H9 (cell line): Measurements from ENCODE around the gene COX6B1. TPM values are rescaled to one million over a fixed set of nuclear protein-coding genes. Genes with fewer than 3 reads are reported as not detected.

Experiments used
- DNase-seq: peaks from one replicate; pipeline ENCODE4 v3.0.0-alpha.2; 2017
- H2AFZ ChIP-seq: one replicate; pipeline ENCODE4 v1.6.1; 2013; ENCODE audit warnings: mild to moderate bottlenecking, low read length, control low read depth, moderate library complexity
- H2AK5ac ChIP-seq: 2 replicates; pipeline ENCODE4 v1.6.1; 2013; ENCODE audit warnings: low read length, control low read depth, mixed read lengths; ENCODE audit not compliant: insufficient read length
- H2BK120ac ChIP-seq: one replicate; pipeline ENCODE4 v1.6.1; 2013; ENCODE audit warnings: low read depth, mild to moderate bottlenecking, low read length, control low read depth, inconsistent platforms; ENCODE audit not compliant: poor library complexity, severe bottlenecking
- H2BK12ac ChIP-seq: 2 replicates; pipeline ENCODE4 v1.6.1; 2013; ENCODE audit warnings: low read length, control low read depth, mixed read lengths, low read depth; ENCODE audit not compliant: insufficient read length
- H2BK15ac ChIP-seq: 2 replicates; pipeline ENCODE4 v1.6.1; 2013; ENCODE audit warnings: low read depth, low read length, control low read depth
- H2BK20ac ChIP-seq: one replicate; pipeline ENCODE4 v1.6.1; 2013; ENCODE audit warnings: low read depth, mild to moderate bottlenecking, low read length, control low read depth, inconsistent platforms; ENCODE audit not compliant: poor library complexity, severe bottlenecking
- H2BK5ac ChIP-seq: 2 replicates; pipeline ENCODE4 v1.6.1; 2013; ENCODE audit warnings: low read length, control low read depth, mixed read lengths; ENCODE audit not compliant: insufficient read length
- H3K14ac ChIP-seq: 2 replicates; pipeline ENCODE4 v1.6.1; 2013; ENCODE audit warnings: low read length, control low read depth; ENCODE audit not compliant: insufficient read depth
- H3K18ac ChIP-seq: 2 replicates; pipeline ENCODE4 v1.6.1; 2013; ENCODE audit warnings: low read depth, mild to moderate bottlenecking, mixed read lengths, low read length, control low read depth; ENCODE audit not compliant: insufficient read length
- H3K23ac ChIP-seq: 2 replicates; pipeline ENCODE4 v1.6.1; 2013; ENCODE audit warnings: low read length, control low read depth, mixed read lengths, low read depth; ENCODE audit not compliant: insufficient read length
- H3K23me2 ChIP-seq: 2 replicates; pipeline ENCODE4 v1.6.1; 2013; ENCODE audit warnings: low read depth, mild to moderate bottlenecking, mixed read lengths, low read length, control low read depth; ENCODE audit not compliant: insufficient read length, poor library complexity, severe bottlenecking
- H3K27ac ChIP-seq: 2 replicates; pipeline ENCODE4 v1.5.1; 2013; ENCODE audit warnings: low read length, control low read depth, mixed read lengths, low read depth; ENCODE audit not compliant: insufficient read length
- H3K27me3 ChIP-seq: 2 replicates; pipeline ENCODE4 v1.6.1; 2013; ENCODE audit warnings: low read length, control low read depth, inconsistent platforms; ENCODE audit not compliant: insufficient read depth
- H3K4ac ChIP-seq: 2 replicates; pipeline ENCODE4 v1.6.1; 2013; ENCODE audit warnings: low read depth, mild to moderate bottlenecking, control low read depth, inconsistent platforms, low read length, moderate library complexity
- H3K4me1 ChIP-seq: 2 replicates; pipeline ENCODE4 v1.6.1; 2013; ENCODE audit warnings: low read length, control low read depth, inconsistent platforms; ENCODE audit not compliant: insufficient read depth
- H3K4me2 ChIP-seq: 2 replicates; pipeline ENCODE4 v1.6.1; 2013; ENCODE audit warnings: low read length, control low read depth, mixed read lengths; ENCODE audit not compliant: insufficient read length, insufficient read depth
- H3K56ac ChIP-seq: 2 replicates; pipeline ENCODE4 v1.6.1; 2013; ENCODE audit warnings: low read depth, mild to moderate bottlenecking, mixed read lengths, low read length, control low read depth; ENCODE audit not compliant: insufficient read length
- H3K79me1 ChIP-seq: 2 replicates; pipeline ENCODE4 v1.6.1; 2013; ENCODE audit warnings: low read depth, mild to moderate bottlenecking, moderate library complexity, low read length, control low read depth, inconsistent platforms; ENCODE audit not compliant: insufficient read depth, poor library complexity, severe bottlenecking
- H3K79me2 ChIP-seq: 2 replicates; pipeline ENCODE4 v1.6.1; 2013; ENCODE audit warnings: low read length, control low read depth, inconsistent platforms; ENCODE audit not compliant: insufficient read depth
- H3K9ac ChIP-seq: 2 replicates; pipeline ENCODE4 v1.6.1; 2013; ENCODE audit warnings: low read length, control low read depth, mixed read lengths; ENCODE audit not compliant: insufficient read length; ENCODE audit errors: extremely low read depth
- H3K9me3 ChIP-seq: one replicate; pipeline ENCODE4 v1.6.1; 2013; ENCODE audit warnings: low read depth, low read length, inconsistent platforms; ENCODE audit not compliant: control insufficient read depth
- H3T11ph ChIP-seq: one replicate; pipeline ENCODE4 v1.6.1; 2013; ENCODE audit warnings: mild to moderate bottlenecking, low read length, control low read depth, inconsistent platforms
- H4K20me1 ChIP-seq: one replicate; pipeline ENCODE4 v1.6.1; 2013; ENCODE audit not compliant: control insufficient read depth, insufficient read length, insufficient read depth
- H4K5ac ChIP-seq: 2 replicates; pipeline ENCODE4 v1.6.1; 2013; ENCODE audit warnings: low read depth, mild to moderate bottlenecking, mixed read lengths, low read length, control low read depth; ENCODE audit not compliant: insufficient read length
- H4K8ac ChIP-seq: replicated peaks from 2 replicates; pipeline ENCODE4 v1.6.1; 2013; ENCODE audit warnings: low read length, control low read depth, mixed read lengths, low read depth; ENCODE audit not compliant: insufficient read length
- H4K91ac ChIP-seq: 2 replicates; pipeline ENCODE4 v1.6.1; 2013; ENCODE audit warnings: low read depth, mild to moderate bottlenecking, moderate library complexity, mixed read lengths, low read length, control low read depth; ENCODE audit not compliant: insufficient read length
- H3K27ac Mint-ChIP-seq, 3 experiments: 2 replicates in 2 of 3; 3 replicates in 1 of 3; pipeline ENCODE4 v1.8.0; 2020 to 2021; ENCODE audit warnings: mixed read lengths in 3 of 3, mild to moderate bottlenecking in 1 of 3, moderate library complexity in 1 of 3
- H3K27me3 Mint-ChIP-seq: 2 replicates; pipeline ENCODE4 v1.8.0; 2021; ENCODE audit warnings: low read depth, mild to moderate bottlenecking, moderate library complexity, mixed read lengths
- H3K36me3 Mint-ChIP-seq, 3 experiments: 2 replicates in 2 of 3; 3 replicates in 1 of 3; pipeline ENCODE4 v1.8.0; 2020 to 2021; ENCODE audit warnings: low read depth in 3 of 3, mixed read lengths in 3 of 3; ENCODE audit not compliant: insufficient read depth in 1 of 3
- H3K4me1 Mint-ChIP-seq, 2 experiments: 2 replicates each; pipeline ENCODE4 v1.8.0; 2020; ENCODE audit warnings: mixed read lengths in 2 of 2
- H3K4me3 Mint-ChIP-seq, 2 experiments: 2 replicates in 1 of 2; 3 replicates in 1 of 2; pipeline ENCODE4 v1.8.0; 2020 to 2021; ENCODE audit warnings: mild to moderate bottlenecking in 2 of 2, mixed read lengths in 2 of 2, moderate library complexity in 1 of 2
- H3K9me3 Mint-ChIP-seq, 2 experiments: 2 replicates in 1 of 2; 3 replicates in 1 of 2; pipeline ENCODE4 v1.8.0; 2020; ENCODE audit warnings: mild to moderate bottlenecking in 2 of 2, mixed read lengths in 2 of 2, moderate library complexity in 1 of 2
- CTCF ChIP-seq: fragments of 200-600 bp; sonication (generic); conservative IDR thresholded peaks from 3 replicates; pipeline ENCODE4 v1.8.0; 2021; ENCODE audit warnings: antibody characterized with exemption, mild to moderate bottlenecking
- whole genome bisulfite sequencing: extraction: QIAGEN DNeasy Blood & Tissue Kit; methylation state at CpG from one replicate; pipeline ENCODE4 v1.1.7; 2013; ENCODE audit warnings: missing lambda C conversion rate, low lambda C conversion rate, mixed read lengths; ENCODE audit not compliant: insufficient read length; ENCODE audit errors: extremely low coverage; 5-methylcytosine and 5-hydroxymethylcytosine counted together
- total RNA-seq: library from RNA; stranded (reverse); gene quantifications from 2 replicates; pipeline ENCODE4 v1.2.1, GENCODE V29; 2021

The COX6B1 gene
- total RNA-seq, 1 experiment from 2014 or later = 432 TPM

DNA sequence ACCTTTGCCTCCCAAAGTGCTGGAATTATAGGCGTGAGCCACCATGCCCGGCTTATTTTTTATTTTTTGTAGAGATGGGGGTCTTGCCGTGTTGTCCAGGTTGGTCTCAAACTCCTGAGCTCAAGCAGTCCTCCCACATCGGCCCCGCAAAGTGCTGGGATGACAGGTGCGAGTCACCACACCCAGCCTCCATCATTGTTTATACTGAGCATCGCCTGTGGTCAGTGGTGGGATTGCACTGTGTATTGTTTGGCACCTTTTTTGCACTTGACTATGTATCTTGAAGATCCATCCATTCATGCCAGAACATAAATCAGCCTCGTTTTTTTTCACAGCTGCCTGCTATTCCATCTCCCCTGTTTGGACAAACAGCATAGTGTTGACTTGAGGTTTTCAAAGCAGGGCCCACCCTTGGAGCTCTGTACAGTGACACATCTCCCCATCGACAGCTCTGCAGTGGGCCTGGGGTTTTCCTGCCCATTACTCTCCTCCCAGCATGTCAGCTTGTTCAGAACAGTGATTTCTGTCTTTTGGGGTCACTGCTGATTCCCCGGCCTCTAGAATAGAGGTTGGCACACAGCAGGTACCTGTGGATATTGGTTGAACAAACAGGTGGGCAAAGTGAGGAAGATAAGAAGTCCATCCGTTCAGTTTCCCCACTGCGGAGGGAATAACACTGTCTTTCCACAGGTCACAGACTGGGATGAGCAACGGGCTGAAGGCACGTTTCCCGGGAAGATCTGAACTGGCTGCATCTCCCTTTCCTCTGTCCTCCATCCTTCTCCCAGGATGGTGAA is 10.0 kb downstream of the COX6B1 start:
- no CpG with 5 or more reads among the region's 15 CpGs for WGBS
- Mint-ChIP-seq H3K9me3 (no peaks in the 10 kb centered on the region), H3K27ac (no peak overlapping the region), H3K4me3 (no peak overlapping the region), H3K4me1 (no peaks in the 10 kb centered on the region), H3K36me3 (peaks cover 63 to 91% (median 87%) of the 10 kb centered on the region in 3 experiments), H3K27me3 (no peaks in the 10 kb centered on the region)
- no peak overlapping the region for H2AFZ ChIP-seq
- no peak overlapping the region for H3K14ac ChIP-seq
- H4K20me1 ChIP-seq = no peaks in the 10 kb centered on the region
- no peak overlapping the region for H3K4ac ChIP-seq
- no peaks in the 10 kb centered on the region for H3K79me1 ChIP-seq
- H2AK5ac ChIP-seq = no peak overlapping the region
- peak; percentile 37; the same call in 2 of the 3 replicates for TF ChIP-seq CTCF
- H3T11ph ChIP-seq = no peak overlapping the region
- DNase-seq = no peak
- no peak overlapping the region for H2BK5ac ChIP-seq
- no peaks in the 10 kb centered on the region for H3K27me3 ChIP-seq
- H3K9ac ChIP-seq = no peak overlapping the region
- no peak overlapping the region for H2BK12ac ChIP-seq
- H3K27ac ChIP-seq = no peak overlapping the region
- H2BK15ac ChIP-seq = no peak overlapping the region
- H3K4me2 ChIP-seq = no peak overlapping the region
- no peak overlapping the region for H4K91ac ChIP-seq
- no peak overlapping the region for H4K5ac ChIP-seq
- no peak overlapping the region for H3K18ac ChIP-seq
- no peak overlapping the region for H4K8ac ChIP-seq
- no peak overlapping the region for H3K56ac ChIP-seq
- H3K9me3 ChIP-seq = no peaks in the 10 kb centered on the region
- no peaks in the 10 kb centered on the region for H3K4me1 ChIP-seq
- no peak overlapping the region for H2BK20ac ChIP-seq
- no peaks in the 10 kb centered on the region for H3K79me2 ChIP-seq
- H3K23ac ChIP-seq = no peak overlapping the region
- no peak overlapping the region for H2BK120ac ChIP-seq
- H3K23me2 ChIP-seq = no peaks in the 10 kb centered on the region
